T-cell (primary cell): Measurements from ENCODE around the gene VRTN. TPM values are rescaled to one million over a fixed set of nuclear protein-coding genes. Genes with fewer than 3 reads are reported as not detected.

ENCODE experiments used
- ATAC-seq, 4 experiments: fragments of 200-7000 bp in 3 of 4; fragments of 150-1000 bp in 1 of 4; cut with Tn5 transposase; replicated peaks in 1 of 4; 1 replicate in 3 of 4; 2 replicates in 1 of 4; pipeline ENCODE4 v1.10.0; 2021; ENCODE audit warnings: moderate library complexity in 3 of 4, mild to moderate bottlenecking in 2 of 4, moderate number of reproducible peaks in 1 of 4
- CTCF ChIA-PET, 2 donors: fragments of 300-600 bp; sonication (Branson Sonifier 250); formaldehyde crosslinking; loops; one replicate each; lab custom pipeline; 2022; ENCODE audit warnings: antibody characterized with exemption in 2 of 2; lab: Charles Lee
- POLR2A ChIA-PET, 2 donors: fragments of 300-600 bp; sonication (Branson Sonifier 250); formaldehyde crosslinking; loops; one replicate each; lab custom pipeline; 2022; ENCODE audit warnings: antibody characterized with exemption in 2 of 2; lab: Charles Lee
- DNase-seq, 35 experiments: peaks; one replicate each; pipeline versions ENCODE4 v3.0.0 to v3.0.0-alpha.2; 2013 to 2023
- H3K27ac ChIP-seq: one replicate; pipeline ENCODE4 v1.5.1; 2013; ENCODE audit warnings: low read length
- H3K27me3 ChIP-seq, 2 experiments: replicated peaks in 1 of 2; 1 replicate in 1 of 2; 2 replicates in 1 of 2; pipeline versions ENCODE4 v1.6.1 to v1.7.0; 2013; ENCODE audit warnings: low read length in 1 of 2, mixed read lengths in 1 of 2; ENCODE audit not compliant: control insufficient read depth in 2 of 2, insufficient read depth in 2 of 2; ENCODE audit errors: extremely low read depth in 1 of 2
- H3K36me3 ChIP-seq, 2 donors: 1 replicate in 1 of 2; 2 replicates in 1 of 2; pipeline versions ENCODE4 v1.6.1 to v1.7.0; 2013; ENCODE audit warnings: low read length in 1 of 2; ENCODE audit not compliant: control insufficient read depth in 2 of 2, insufficient read depth in 1 of 2; ENCODE audit errors: extremely low read depth in 1 of 2
- H3K4me1 ChIP-seq, 2 experiments: 1 replicate in 1 of 2; 2 replicates in 1 of 2; pipeline versions ENCODE4 v1.6.1 to v1.7.0; 2013; ENCODE audit warnings: low read length in 2 of 2, mixed read lengths in 1 of 2; ENCODE audit not compliant: insufficient read depth in 2 of 2, control insufficient read depth in 1 of 2; ENCODE audit errors: extremely low read depth in 1 of 2
- H3K4me3 ChIP-seq, 2 donors: 1 replicate in 1 of 2; 2 replicates in 1 of 2; pipeline versions ENCODE4 v1.5.1 to v1.7.0; 2013; ENCODE audit warnings: mild to moderate bottlenecking in 2 of 2, low read length in 1 of 2, moderate library complexity in 1 of 2; ENCODE audit not compliant: control insufficient read depth in 1 of 2; ENCODE audit errors: extremely low read depth in 1 of 2
- H3K9me3 ChIP-seq: 2 replicates; pipeline ENCODE4 v1.7.0; 2013
- H3K27ac Mint-ChIP-seq, 2 donors: one replicate each; pipeline ENCODE4 v1.8.0; 2020 to 2021; ENCODE audit warnings: mild to moderate bottlenecking in 2 of 2, mixed read lengths in 2 of 2
- H3K27me3 Mint-ChIP-seq, 2 donors: one replicate each; pipeline ENCODE4 v1.8.0; 2021 to 2022; ENCODE audit warnings: mixed read lengths in 2 of 2
- H3K36me3 Mint-ChIP-seq: one replicate; pipeline ENCODE4 v1.8.0; 2021; ENCODE audit warnings: mixed read lengths
- H3K4me1 Mint-ChIP-seq, 3 donors: one replicate each; pipeline ENCODE4 v1.8.0; 2020 to 2022; ENCODE audit warnings: mixed read lengths in 3 of 3, mild to moderate bottlenecking in 1 of 3
- H3K4me3 Mint-ChIP-seq, 3 donors: one replicate each; pipeline ENCODE4 v1.8.0; 2020 to 2022; ENCODE audit warnings: mild to moderate bottlenecking in 3 of 3, mixed read lengths in 3 of 3, moderate library complexity in 3 of 3
- H3K9me3 Mint-ChIP-seq, 3 donors: one replicate each; pipeline ENCODE4 v1.8.0; 2020 to 2022; ENCODE audit warnings: mixed read lengths in 3 of 3
- WGBS: methylation state at CpG from one replicate; pipeline ENCODE4 v1.1.5; 2013; ENCODE audit warnings: missing lambda C conversion rate; ENCODE audit not compliant: insufficient coverage; 5-methylcytosine and 5-hydroxymethylcytosine counted together
- total RNA-seq, 35 experiments: library from RNA in 6 of 35; stranded (reverse) in 6 of 35; fragments of 120-200 nt in 1 of 35; gene quantifications; one replicate each; pipeline versions ENCODE4 v1.2.1 to v1.2.4 and lab custom pipeline; 2013 to 2026

The VRTN gene
- total RNA-seq, 5 donors from 2014 or later (not counting 1 experiment from before 2014, with no cell fraction given) = 0.06 to 0.09 TPM; not detected in 3

- CTCF ChIA-PET = no interaction called here
- Histone ChIP-seq H3K27me3 (peaks cover 0 to 3% of the 10 kb centered on the region in 2 experiments), H3K4me3 (no peak overlapping the region), H3K36me3 (no peaks in the 10 kb centered on the region), H3K4me1 (peaks cover 0 to 26% of the 10 kb centered on the region in 2 experiments), H3K27ac (no peak overlapping the region), H3K9me3 (no peaks in the 10 kb centered on the region)
- H3K27me3 Mint-ChIP-seq = no peaks in the 10 kb centered on the region
- WGBS = 79% methylated on average over 7 of the region's 7 CpGs
- no peak overlapping the region for H3K4me3 Mint-ChIP-seq
- no peak for ATAC-seq
- no peak overlapping the region for H3K27ac Mint-ChIP-seq
- H3K4me1 Mint-ChIP-seq = peaks cover 18 to 36% (median 28%) of the 10 kb centered on the region in 3 donors
- DNase-seq = no peak
- no peaks in the 10 kb centered on the region for H3K9me3 Mint-ChIP-seq
- H3K36me3 Mint-ChIP-seq = no peaks in the 10 kb centered on the region
- POLR2A ChIA-PET = no interaction called here
Measured at GRCh38 chr14:74404435-74404834, 56.2 kb downstream of the VRTN start.

- Histone ChIP-seq H3K36me3 (no peaks in the 10 kb centered on the region), H3K9me3 (no peaks in the 10 kb centered on the region), H3K27ac (no peak overlapping the region), H3K4me1 (peaks cover 0 to 25% of the 10 kb centered on the region in 2 experiments), H3K27me3 (peaks cover 0 to 6% of the 10 kb centered on the region in 2 experiments), H3K4me3 (no peak overlapping the region)
- ChIA-PET POLR2A (no interaction called here), CTCF (no interaction called here)
- ATAC-seq (no peak), DNase-seq (no peak)
- Mint-ChIP-seq H3K36me3 (no peaks in the 10 kb centered on the region), H3K9me3 (no peaks in the 10 kb centered on the region), H3K27me3 (peaks cover 5 to 6% of the 10 kb centered on the region in 2 donors), H3K4me3 (no peak overlapping the region), H3K4me1 (peaks cover 18 to 28% (median 21%) of the 10 kb centered on the region in 3 donors), H3K27ac (no peak overlapping the region)
- 89% methylated on average over 3 of the region's 4 CpGs for WGBS
Measured at GRCh38 chr14:74405663-74406062, 57.4 kb downstream of the VRTN start.

- peaks cover 9% of the 10 kb centered on the region in 2 donors for H3K27me3 Mint-ChIP-seq
- POLR2A ChIA-PET = no interaction called here
- Histone ChIP-seq H3K36me3 (no peaks in the 10 kb centered on the region), H3K4me1 (peaks cover 0 to 10% of the 10 kb centered on the region in 2 experiments), H3K27me3 (peaks cover 0 to 19% of the 10 kb centered on the region in 2 experiments), H3K9me3 (no peaks in the 10 kb centered on the region), H3K4me3 (no peak overlapping the region), H3K27ac (no peak overlapping the region)
- H3K27ac Mint-ChIP-seq = no peak overlapping the region
- DNase-seq = no peak
- WGBS = 86% methylated on average over 9 of the region's 17 CpGs
- no peaks in the 10 kb centered on the region for H3K9me3 Mint-ChIP-seq
- no peak overlapping the region for H3K4me3 Mint-ChIP-seq
- ATAC-seq = no peak
- peaks cover 7 to 13% (median 7%) of the 10 kb centered on the region in 3 donors for H3K4me1 Mint-ChIP-seq
- H3K36me3 Mint-ChIP-seq = no peaks in the 10 kb centered on the region
- CTCF ChIA-PET = no interaction called here
Measured at GRCh38 chr14:74407021-74407800, 58.9 kb downstream of the VRTN start.

GRCh38 chr14:74407801-74408154 is 59.5 kb downstream of the VRTN start:
- no peaks in the 10 kb centered on the region for H3K9me3 ChIP-seq
- POLR2A ChIA-PET = no interaction called here
- ATAC-seq = no peak
- H3K27me3 ChIP-seq = peaks cover 0 to 24% of the 10 kb centered on the region in 2 experiments
- CTCF ChIA-PET = no interaction called here
- no peak for DNase-seq
- Mint-ChIP-seq H3K4me3 (no peak overlapping the region), H3K27me3 (peaks cover 9% of the 10 kb centered on the region in 2 donors), H3K4me1 (peaks cover 3 to 7% (median 4%) of the 10 kb centered on the region in 3 donors), H3K27ac (no peak overlapping the region), H3K36me3 (no peaks in the 10 kb centered on the region), H3K9me3 (no peaks in the 10 kb centered on the region)
- no peaks in the 10 kb centered on the region for H3K36me3 ChIP-seq
- H3K4me3 ChIP-seq = no peak overlapping the region
- WGBS = 83% methylated on average over 4 of the region's 5 CpGs
- H3K27ac ChIP-seq = no peak overlapping the region
- peaks cover 0 to 4% of the 10 kb centered on the region in 2 experiments for H3K4me1 ChIP-seq

GRCh38 chr14:74408870-74409269 is 60.6 kb downstream of the VRTN start:
- Histone ChIP-seq H3K36me3 (no peaks in the 10 kb centered on the region), H3K27me3 (peaks cover 0 to 28% of the 10 kb centered on the region in 2 experiments), H3K4me3 (no peak overlapping the region), H3K4me1 (no peaks in the 10 kb centered on the region), H3K27ac (no peak overlapping the region), H3K9me3 (no peaks in the 10 kb centered on the region)
- ChIA-PET POLR2A (no interaction called here), CTCF (no interaction called here)
- Mint-ChIP-seq H3K36me3 (no peaks in the 10 kb centered on the region), H3K27ac (no peak overlapping the region), H3K9me3 (no peaks in the 10 kb centered on the region), H3K4me3 (no peak overlapping the region), H3K27me3 (peaks cover 11 to 12% of the 10 kb centered on the region in 2 donors), H3K4me1 (peaks cover 0 to under 1% (median 0%) of the 10 kb centered on the region in 3 donors)
- no peak for DNase-seq
- no peak for ATAC-seq
- no CpG with 5 or more reads among the region's 3 CpGs for WGBS

GRCh38 chr14:74409441-74409840 is 61.2 kb downstream of the VRTN start:
- H3K4me3 Mint-ChIP-seq = no peak overlapping the region
- Histone ChIP-seq H3K27me3 (peaks cover 0 to 33% of the 10 kb centered on the region in 2 experiments), H3K27ac (no peak overlapping the region), H3K36me3 (no peaks in the 10 kb centered on the region), H3K4me3 (no peak overlapping the region), H3K9me3 (no peaks in the 10 kb centered on the region), H3K4me1 (no peaks in the 10 kb centered on the region)
- no peak for ATAC-seq
- H3K36me3 Mint-ChIP-seq = no peaks in the 10 kb centered on the region
- no peak overlapping the region for H3K27ac Mint-ChIP-seq
- no peaks in the 10 kb centered on the region for H3K4me1 Mint-ChIP-seq
- POLR2A ChIA-PET = no interaction called here
- DNase-seq = no peak
- H3K9me3 Mint-ChIP-seq = no peaks in the 10 kb centered on the region
- peaks cover 15 to 17% of the 10 kb centered on the region in 2 donors for H3K27me3 Mint-ChIP-seq
- CTCF ChIA-PET = no interaction called here
- 87% methylated on average over 5 of the region's 6 CpGs for WGBS
